ENCODE data around the gene SLC9A8.
"Not testable (repeated sequence)": the region's sequence is repeated elsewhere in the genome, so short reads cannot be mapped to it uniquely, and the experiment has no call there.

Gene SLC9A8

GRCh38 chr20:49786668-49787370, 25.8 kb upstream of the SLC9A8 start:
- DNase-seq (ENCODE audit: low read depth) = no peak

- no peak for DNase-seq (ENCODE audit: low read depth)
Measured at GRCh38 chr20:49787371-49788357, 25.0 kb upstream of the SLC9A8 start.

- DNase-seq (ENCODE audit: low read depth) = peak; percentile 90
Measured at GRCh38 chr20:49790077-49790798, 22.4 kb upstream of the SLC9A8 start.

- DNase-seq (ENCODE audit: low read depth) = no peak
Measured at GRCh38 chr20:49791165-49791564, 21.5 kb upstream of the SLC9A8 start.

GRCh38 chr20:49792006-49792405, 20.6 kb upstream of the SLC9A8 start:
- DNase-seq (ENCODE audit: low read depth) = no peak

GRCh38 chr20:49792611-49793010, 20.0 kb upstream of the SLC9A8 start:
- DNase-seq (ENCODE audit: low read depth) = no peak

GRCh38 chr20:49794336-49795134, 18.1 kb upstream of the SLC9A8 start:
- no peak for DNase-seq (ENCODE audit: low read depth)

- DNase-seq (ENCODE audit: low read depth) = no peak
Measured at GRCh38 chr20:49795135-49795424, 17.5 kb upstream of the SLC9A8 start.

- no peak for DNase-seq (ENCODE audit: low read depth)
Measured at GRCh38 chr20:49796600-49797343, 15.9 kb upstream of the SLC9A8 start.

- DNase-seq (ENCODE audit: low read depth) = no peak
Measured at GRCh38 chr20:49797344-49797615, 15.3 kb upstream of the SLC9A8 start.

- no peak for DNase-seq (ENCODE audit: low read depth)
Measured at GRCh38 chr20:49798718-49799117, 13.9 kb upstream of the SLC9A8 start.

- no peak for DNase-seq (ENCODE audit: low read depth)
Measured at GRCh38 chr20:49799698-49800097, 12.9 kb upstream of the SLC9A8 start.

- no peak for DNase-seq (ENCODE audit: low read depth)
Measured at GRCh38 chr20:49803418-49803817, 9.2 kb upstream of the SLC9A8 start.

- DNase-seq (ENCODE audit: low read depth) = no peak
Measured at GRCh38 chr20:49804364-49804763, 8.3 kb upstream of the SLC9A8 start.

- DNase-seq (ENCODE audit: low read depth) = not testable (repeated sequence)
Measured at GRCh38 chr20:49805224-49805876, 7.3 kb upstream of the SLC9A8 start.

- no peak for DNase-seq (ENCODE audit: low read depth)
Measured at GRCh38 chr20:49808753-49809152, 3.9 kb upstream of the SLC9A8 start.

- DNase-seq (ENCODE audit: low read depth) = no peak
Measured at GRCh38 chr20:49809803-49810359, 2.7 kb upstream of the SLC9A8 start.

GRCh38 chr20:49810491-49811190, 2.0 kb upstream of the SLC9A8 start:
- DNase-seq (ENCODE audit: low read depth) = no peak

GRCh38 chr20:49811825-49812506, 662 bp upstream of the SLC9A8 start:
- DNase-seq (ENCODE audit: low read depth) = no peak
